GM21619 (cell line): Measurements from ENCODE around the gene RAB19.
"Not testable (repeated sequence)": the region's sequence is repeated elsewhere in the genome, so short reads cannot be mapped to it uniquely, and the experiment has no call there.

Source experiments
- ATAC-seq: cut with Tn5 transposase; IDR thresholded peaks from one replicate; pipeline ENCODE4 v1.9.1; 2021; ENCODE audit not compliant: unreplicated experiment

Gene RAB19

GRCh38 chr7:140453273-140453672 lies 49.4 kb downstream of the RAB19 start:
- ATAC-seq = no peak

- ATAC-seq = not testable (repeated sequence)
Observed at GRCh38 chr7:140453785-140454656, 50.2 kb downstream of the RAB19 start.

- ATAC-seq = no peak
Observed at GRCh38 chr7:140454657-140455015, 50.8 kb downstream of the RAB19 start.

DNA sequence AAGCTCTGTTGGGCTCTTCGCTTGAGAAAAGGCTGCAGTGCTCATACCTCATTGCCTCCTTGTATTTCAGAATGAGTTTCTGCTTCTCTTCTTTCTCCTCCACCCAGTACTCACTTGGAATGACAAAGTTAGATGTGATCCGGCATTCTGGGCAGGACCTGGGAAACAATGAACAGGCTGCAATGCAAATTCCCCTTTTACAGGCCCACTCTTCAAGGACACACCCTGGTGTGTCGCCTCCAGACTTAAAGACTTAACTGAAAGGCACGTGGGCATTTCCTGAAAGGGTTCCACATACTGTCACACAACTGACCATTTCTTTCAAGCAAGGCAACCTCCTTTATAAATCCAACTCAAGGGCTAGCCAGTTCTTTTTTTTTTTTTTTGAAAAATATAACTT lies 51.9 kb downstream of the RAB19 start:
- ATAC-seq = no peak

- no peak for ATAC-seq
Observed at GRCh38 chr7:140456551-140457051, 52.7 kb downstream of the RAB19 start.

DNA sequence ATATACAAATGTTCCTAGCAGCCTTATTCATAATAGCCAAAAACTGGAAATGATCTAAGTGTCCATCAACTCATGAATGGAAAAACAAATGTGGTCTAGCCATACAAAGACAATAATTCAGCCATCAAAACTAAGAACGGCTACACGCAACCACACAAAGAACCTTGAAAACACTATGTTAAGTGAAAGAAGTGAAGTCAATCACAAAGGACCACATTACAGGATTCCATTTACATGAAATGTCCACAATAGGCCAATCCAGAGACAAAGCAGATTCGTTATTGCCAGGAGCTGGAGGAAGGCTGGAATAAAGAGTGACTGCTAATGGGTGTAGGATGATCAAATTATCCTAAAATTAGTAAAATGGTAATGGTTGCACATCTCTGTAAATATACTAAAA lies 54.3 kb downstream of the RAB19 start:
- no peak for ATAC-seq

- ATAC-seq = no peak
Observed at GRCh38 chr7:140458916-140459315, 55.1 kb downstream of the RAB19 start.

DNA sequence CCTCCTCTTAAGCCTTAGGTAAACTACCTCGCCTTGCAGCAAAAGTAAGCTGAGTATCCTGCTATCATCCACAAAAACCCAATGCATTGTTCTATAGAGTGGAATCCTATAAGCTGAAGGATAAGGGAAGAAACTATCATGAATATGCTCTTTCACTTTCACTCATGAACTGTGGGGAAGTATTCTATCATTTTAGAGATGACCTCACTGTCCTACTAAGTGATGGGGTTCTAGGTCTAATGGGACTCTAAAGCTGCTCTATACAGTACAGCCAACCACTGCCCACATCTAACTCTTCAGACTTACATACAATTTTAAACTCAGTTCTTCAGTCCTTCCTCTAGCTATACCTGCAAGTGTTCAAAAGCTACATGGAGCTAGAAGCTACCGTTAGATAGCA lies 59.3 kb downstream of the RAB19 start:
- no peak for ATAC-seq

DNA sequence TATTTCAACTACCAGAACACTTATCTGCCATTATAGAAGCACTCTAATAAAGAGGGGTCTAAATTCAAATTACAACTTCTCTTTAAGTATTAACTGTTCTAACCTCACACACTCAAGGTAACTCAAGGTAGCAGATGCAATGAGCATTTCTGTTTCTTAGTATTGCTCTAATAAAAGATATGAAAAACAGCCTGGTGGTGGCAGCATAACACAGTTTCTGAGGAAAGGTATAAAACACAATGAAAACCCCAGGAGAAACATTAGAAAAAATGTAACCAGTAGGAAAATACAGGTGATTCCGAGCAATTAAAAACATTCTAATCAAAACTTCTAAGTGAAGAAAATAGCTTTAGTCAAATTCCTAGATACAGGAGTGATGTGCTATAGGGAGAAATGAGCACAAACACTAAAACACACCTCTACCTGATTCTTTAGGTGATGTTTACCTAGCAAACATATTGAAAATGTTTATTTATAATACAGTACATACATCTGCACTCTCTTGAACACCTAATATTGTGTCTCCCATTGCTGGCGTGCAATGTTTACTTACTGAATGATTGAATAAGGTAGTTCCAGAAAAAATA lies 72.0 kb downstream of the RAB19 start:
- no peak for ATAC-seq

GRCh38 chr7:140476698-140477261 lies 72.9 kb downstream of the RAB19 start:
- no peak for ATAC-seq
